Measurements from ENCODE around the gene RFTN1. TPM values are rescaled to one million over a fixed set of nuclear protein-coding genes. Genes with fewer than 3 reads are reported as not detected.

RFTN1 gene
- total RNA-seq, 2 experiments from 2014 or later: 81.8 to 152 TPM

DNA sequence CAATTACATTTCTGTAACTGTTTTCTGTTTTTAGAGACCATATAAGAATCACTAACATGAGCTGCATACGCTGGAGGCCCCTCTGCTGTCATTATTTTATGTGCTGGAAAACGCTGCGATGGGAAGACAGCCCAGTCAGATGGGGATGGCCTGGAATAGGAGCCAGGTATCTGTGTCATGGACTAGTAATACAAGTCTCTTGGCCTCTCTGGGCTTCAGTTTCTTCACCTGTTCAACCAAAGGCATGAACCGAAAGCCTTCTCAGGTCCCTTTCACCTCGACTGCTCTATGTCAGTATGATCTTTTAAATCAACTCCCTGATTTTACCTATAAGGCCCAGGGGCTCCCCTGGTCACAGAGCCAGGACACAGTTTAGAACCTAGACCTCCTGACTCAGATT, 14.6 kb upstream of the RFTN1 start:
- H3K4me3 ChIP-seq (ENCODE audit: low read depth, low read length, poor library complexity, severe bottlenecking): no peak overlapping the region
- TF ChIP-seq EZH2phosphoT487 (IDR thresholded peaks at IDR 0.05; ENCODE audit: borderline replicate concordance, low read depth, low read length): no peak
- TF ChIP-seq, protein P1, sequence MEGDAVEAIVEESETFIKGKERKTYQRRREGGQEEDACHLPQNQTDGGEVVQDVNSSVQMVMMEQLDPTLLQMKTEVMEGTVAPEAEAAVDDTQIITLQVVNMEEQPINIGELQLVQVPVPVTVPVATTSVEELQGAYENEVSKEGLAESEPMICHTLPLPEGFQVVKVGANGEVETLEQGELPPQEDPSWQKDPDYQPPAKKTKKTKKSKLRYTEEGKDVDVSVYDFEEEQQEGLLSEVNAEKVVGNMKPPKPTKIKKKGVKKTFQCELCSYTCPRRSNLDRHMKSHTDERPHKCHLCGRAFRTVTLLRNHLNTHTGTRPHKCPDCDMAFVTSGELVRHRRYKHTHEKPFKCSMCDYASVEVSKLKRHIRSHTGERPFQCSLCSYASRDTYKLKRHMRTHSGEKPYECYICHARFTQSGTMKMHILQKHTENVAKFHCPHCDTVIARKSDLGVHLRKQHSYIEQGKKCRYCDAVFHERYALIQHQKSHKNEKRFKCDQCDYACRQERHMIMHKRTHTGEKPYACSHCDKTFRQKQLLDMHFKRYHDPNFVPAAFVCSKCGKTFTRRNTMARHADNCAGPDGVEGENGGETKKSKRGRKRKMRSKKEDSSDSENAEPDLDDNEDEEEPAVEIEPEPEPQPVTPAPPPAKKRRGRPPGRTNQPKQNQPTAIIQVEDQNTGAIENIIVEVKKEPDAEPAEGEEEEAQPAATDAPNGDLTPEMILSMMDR (conservative IDR thresholded peaks at IDR 0.05; ENCODE audit: low read length): no peak
- no peak overlapping the region for H3K27ac ChIP-seq (ENCODE audit: low read depth, low read length, poor library complexity, severe bottlenecking)
- peaks cover 20% of the 10 kb centered on the region for H3K9me3 ChIP-seq (ENCODE audit: low read length)
- H2AFZ ChIP-seq (ENCODE audit: low read length): no peak overlapping the region
- no peaks in the 10 kb centered on the region for H3K9me2 ChIP-seq (ENCODE audit: insufficient read depth, low read length)
- BruUV-seq (replicated peaks): no TSS peak
- intact Hi-C loops (cut with micrococcal nuclease; ENCODE audit: unreplicated experiment): no loop called here
- POLR2A ChIA-PET: interaction anchor here (1.5 to 3.3 kb wide), 2 partner anchors 8 to 92 kb away, joined by 3 to 10 read pairs; no protein-coding TSS in a partner anchor
- CTCF ChIA-PET (ENCODE audit: unreplicated experiment): no interaction called here
- no peaks in the 10 kb centered on the region for H3K79me2 ChIP-seq (ENCODE audit: insufficient read depth, low read depth, low read length)
- DNase-seq (ENCODE audit: low spot score): no peak
- no peak overlapping the region for H3K4me2 ChIP-seq (ENCODE audit: low read length)
- H3K4me1 ChIP-seq (ENCODE audit: insufficient read depth, low read length, poor library complexity, severe bottlenecking): peaks cover 19% of the 10 kb centered on the region
- H3K36me3 ChIP-seq (ENCODE audit: insufficient read depth, low read length): no peaks in the 10 kb centered on the region; the same call in 1 of the 2 replicates
- no peaks in the 10 kb centered on the region for H4K20me1 ChIP-seq (ENCODE audit: insufficient read depth, low read length)

DNA sequence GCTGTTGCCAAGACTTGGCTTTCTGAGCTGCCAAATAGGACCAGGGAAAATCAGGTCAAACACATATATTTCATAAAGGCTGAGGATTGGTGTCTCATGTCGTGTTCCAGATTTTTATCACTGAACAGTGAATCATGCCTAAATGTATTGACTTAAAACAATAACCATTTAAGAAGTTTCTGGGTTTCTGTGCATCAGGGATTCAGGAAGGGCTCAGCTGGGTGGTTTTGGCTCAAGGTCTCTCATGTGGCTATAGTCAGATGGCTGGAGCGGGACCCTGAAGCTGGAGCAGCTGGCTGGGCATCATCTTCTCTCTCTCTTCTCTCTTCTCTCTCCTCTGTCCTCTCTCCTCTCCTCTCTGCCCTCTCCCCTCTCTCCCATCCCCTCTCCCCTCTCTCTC, 10.7 kb upstream of the RFTN1 start:
- CTCF ChIA-PET (ENCODE audit: unreplicated experiment): interaction anchor here (0.9 kb wide), 1 partner anchor 12 kb away, joined by 3 read pairs; no protein-coding TSS in a partner anchor

GRCh38 chr3:16523778-16524177, 10.3 kb upstream of the RFTN1 start:
- Histone ChIP-seq H3K9me3 (ENCODE audit: low read length) (peaks cover 33% of the 10 kb centered on the region), H3K4me1 (ENCODE audit: insufficient read depth, low read length, poor library complexity, severe bottlenecking) (peaks cover 19% of the 10 kb centered on the region), H3K27ac (ENCODE audit: low read depth, low read length, poor library complexity, severe bottlenecking) (no peak overlapping the region), H3K4me3 (ENCODE audit: low read depth, low read length, poor library complexity, severe bottlenecking) (no peak overlapping the region), H3K36me3 (ENCODE audit: insufficient read depth, low read length) (peaks cover 10% of the 10 kb centered on the region; the same call in 1 of the 2 replicates), H4K20me1 (ENCODE audit: insufficient read depth, low read length) (no peaks in the 10 kb centered on the region), H2AFZ (ENCODE audit: low read length) (no peak overlapping the region), H3K79me2 (ENCODE audit: insufficient read depth, low read depth, low read length) (no peaks in the 10 kb centered on the region), H3K9me2 (ENCODE audit: insufficient read depth, low read length) (no peaks in the 10 kb centered on the region), H3K4me2 (ENCODE audit: low read length) (no peak overlapping the region)
- BruUV-seq (replicated peaks): no TSS peak
- CTCF ChIA-PET (ENCODE audit: unreplicated experiment): no interaction called here
- no peak for TF ChIP-seq EZH2phosphoT487 (IDR thresholded peaks at IDR 0.05; ENCODE audit: borderline replicate concordance, low read depth, low read length)
- TF ChIP-seq, protein P1 (conservative IDR thresholded peaks at IDR 0.05; ENCODE audit: low read length): no peak
- no peak for DNase-seq (ENCODE audit: low spot score)
- POLR2A ChIA-PET: interaction anchor here (0.6 kb wide), 1 partner anchor 13 kb away, joined by 3 read pairs; no protein-coding TSS in a partner anchor
- intact Hi-C loops (cut with micrococcal nuclease; ENCODE audit: unreplicated experiment): no loop called here

More for the DNA sequence above, 10.7 kb upstream of the RFTN1 start:
- H3K79me2 ChIP-seq (ENCODE audit: insufficient read depth, low read depth, low read length): no peaks in the 10 kb centered on the region
- no peak overlapping the region for H3K4me3 ChIP-seq (ENCODE audit: low read depth, low read length, poor library complexity, severe bottlenecking)
- DNase-seq (ENCODE audit: low spot score): no peak
- H3K27ac ChIP-seq (ENCODE audit: low read depth, low read length, poor library complexity, severe bottlenecking): no peak overlapping the region
- POLR2A ChIA-PET: interaction anchor here (1.3 kb wide), 1 partner anchor 8 kb away, joined by 7 read pairs; no protein-coding TSS in a partner anchor
- TF ChIP-seq, protein P1 (conservative IDR thresholded peaks at IDR 0.05; ENCODE audit: low read length): no peak
- no peak for TF ChIP-seq EZH2phosphoT487 (IDR thresholded peaks at IDR 0.05; ENCODE audit: borderline replicate concordance, low read depth, low read length)
- peaks cover 7% of the 10 kb centered on the region; the same call in 1 of the 2 replicates for H3K36me3 ChIP-seq (ENCODE audit: insufficient read depth, low read length)
- peaks cover 33% of the 10 kb centered on the region for H3K9me3 ChIP-seq (ENCODE audit: low read length)
- no TSS peak for BruUV-seq (replicated peaks)
- H2AFZ ChIP-seq (ENCODE audit: low read length): no peak overlapping the region
- H3K4me2 ChIP-seq (ENCODE audit: low read length): no peak overlapping the region
- peaks cover 23% of the 10 kb centered on the region for H3K4me1 ChIP-seq (ENCODE audit: insufficient read depth, low read length, poor library complexity, severe bottlenecking)
- intact Hi-C loops (cut with micrococcal nuclease; ENCODE audit: unreplicated experiment): no loop called here
- H4K20me1 ChIP-seq (ENCODE audit: insufficient read depth, low read length): no peaks in the 10 kb centered on the region
- H3K9me2 ChIP-seq (ENCODE audit: insufficient read depth, low read length): no peaks in the 10 kb centered on the region

Data from OCI-LY7 (cell line).